ENCODE measurements around the gene OR1F1.
"Not testable (repeated sequence)": the region's sequence is repeated elsewhere in the genome, so short reads cannot be mapped to it uniquely, and the experiment has no call there.

OR1F1 gene

GRCh38 chr16:3173892-3174617 is 13.9 kb upstream of the OR1F1 start:
- DNase-seq, result peak in 2 of 3 donors; percentile 56 to 68

GRCh38 chr16:3174618-3175148 is 13.3 kb upstream of the OR1F1 start:
- POLR2A ChIA-PET, result no interaction called here
- H3K36me3 ChIP-seq (ENCODE audit: control insufficient read depth in 4 of 4, insufficient read depth in 4 of 4, low read length in 3 of 4), result no peaks in the 10 kb centered on the region
- H3K27ac ChIP-seq (ENCODE audit: insufficient read depth in 1 of 2, low read depth in 1 of 2, low read length in 2 of 2, poor library complexity in 1 of 2, severe bottlenecking in 2 of 2), result no peak overlapping the region
- CTCF ChIA-PET, result interaction anchor here (0.8 to 1.2 kb wide), 5 partner anchors 17 to 289 kb away, joined by 3 read pairs; no protein-coding TSS in a partner anchor
- 13% methylated on average over 19 of the region's 28 CpGs for WGBS (ENCODE audit: insufficient coverage)
- H3K27me3 ChIP-seq (replicated peaks in 2 of 5; ENCODE audit: control insufficient read depth in 4 of 5, insufficient read depth in 5 of 5, low read length in 4 of 5), result peaks cover 5 to 98% (median 47%) of the 10 kb centered on the region in 5 experiments
- peak overlapping the region in 2 of 7 experiments; percentile 6 to 9 for H3K4me3 ChIP-seq (ENCODE audit: control insufficient read depth in 1 of 7, extremely low read depth in 1 of 7, insufficient read depth in 4 of 7, low read depth in 2 of 7, low read length in 6 of 7)
- no peak for DNase-seq
- H3K9me3 ChIP-seq (ENCODE audit: control extremely low read depth in 1 of 5, control insufficient read depth in 4 of 5, insufficient read depth in 2 of 5, low read depth in 1 of 5, low read length in 4 of 5), result peaks cover 0 to 3% (median 0%) of the 10 kb centered on the region in 5 experiments
- peaks cover 0 to 37% (median 33%) of the 10 kb centered on the region in 4 experiments for H3K4me1 ChIP-seq (ENCODE audit: control extremely low read depth in 1 of 4, control insufficient read depth in 4 of 4, insufficient read depth in 4 of 4, low read length in 3 of 4)

More at GRCh38 chr16:3173892-3174617, 13.9 kb upstream of the OR1F1 start:
- Histone ChIP-seq H3K4me1 (ENCODE audit: control extremely low read depth in 1 of 4, control insufficient read depth in 4 of 4, insufficient read depth in 4 of 4, low read length in 3 of 4) (peaks cover 0 to 37% (median 33%) of the 10 kb centered on the region in 4 experiments), H3K36me3 (ENCODE audit: control insufficient read depth in 4 of 4, insufficient read depth in 4 of 4, low read length in 3 of 4) (no peaks in the 10 kb centered on the region), H3K4me3 (ENCODE audit: control insufficient read depth in 1 of 7, extremely low read depth in 1 of 7, insufficient read depth in 4 of 7, low read depth in 2 of 7, low read length in 6 of 7) (peak overlapping the region in 3 of 7 experiments; percentile 6 to 47 (median 9)), H3K27ac (ENCODE audit: insufficient read depth in 1 of 2, low read depth in 1 of 2, low read length in 2 of 2, poor library complexity in 1 of 2, severe bottlenecking in 2 of 2) (no peak overlapping the region), H3K27me3 (replicated peaks in 2 of 5; ENCODE audit: control insufficient read depth in 4 of 5, insufficient read depth in 5 of 5, low read length in 4 of 5) (peaks cover 5 to 98% (median 51%) of the 10 kb centered on the region in 5 experiments), H3K9me3 (ENCODE audit: control extremely low read depth in 1 of 5, control insufficient read depth in 4 of 5, insufficient read depth in 2 of 5, low read depth in 1 of 5, low read length in 4 of 5) (peaks cover 0 to 3% (median 0%) of the 10 kb centered on the region in 5 experiments)
- 4% methylated on average over 17 of the region's 24 CpGs for WGBS (ENCODE audit: insufficient coverage)
- POLR2A ChIA-PET, result no interaction called here
- CTCF ChIA-PET, result interaction anchor here (0.8 to 1.5 kb wide), 5 partner anchors 11 to 289 kb away, joined by 3 to 4 read pairs (median 3); no protein-coding TSS in a partner anchor

- peaks cover 0 to 3% (median 0%) of the 10 kb centered on the region in 5 experiments for H3K9me3 ChIP-seq (ENCODE audit: control extremely low read depth in 1 of 5, control insufficient read depth in 4 of 5, insufficient read depth in 2 of 5, low read depth in 1 of 5, low read length in 4 of 5)
- POLR2A ChIA-PET, result no interaction called here
- H3K4me3 ChIP-seq (ENCODE audit: control insufficient read depth in 1 of 7, extremely low read depth in 1 of 7, insufficient read depth in 4 of 7, low read depth in 2 of 7, low read length in 6 of 7), result no peak overlapping the region
- no peaks in the 10 kb centered on the region for H3K36me3 ChIP-seq (ENCODE audit: control insufficient read depth in 4 of 4, insufficient read depth in 4 of 4, low read length in 3 of 4)
- WGBS (ENCODE audit: insufficient coverage), result 11% methylated on average over 37 of the region's 39 CpGs
- peaks cover 0 to 33% (median 31%) of the 10 kb centered on the region in 4 experiments for H3K4me1 ChIP-seq (ENCODE audit: control extremely low read depth in 1 of 4, control insufficient read depth in 4 of 4, insufficient read depth in 4 of 4, low read length in 3 of 4)
- peak in 1 of 3 donors; percentile 33 for DNase-seq
- peaks cover 5 to 98% (median 44%) of the 10 kb centered on the region in 5 experiments for H3K27me3 ChIP-seq (replicated peaks in 2 of 5; ENCODE audit: control insufficient read depth in 4 of 5, insufficient read depth in 5 of 5, low read length in 4 of 5)
- no peak overlapping the region for H3K27ac ChIP-seq (ENCODE audit: insufficient read depth in 1 of 2, low read depth in 1 of 2, low read length in 2 of 2, poor library complexity in 1 of 2, severe bottlenecking in 2 of 2)
- CTCF ChIA-PET, result interaction anchor here (1.2 kb wide), 2 partner anchors 25 to 45 kb away, joined by 3 read pairs; no protein-coding TSS in a partner anchor
These were observed 12.6 kb upstream of the OR1F1 start for GRCh38 chr16:3175157-3176093.

- Histone ChIP-seq H3K9me3 (ENCODE audit: control extremely low read depth in 1 of 5, control insufficient read depth in 4 of 5, insufficient read depth in 2 of 5, low read depth in 1 of 5, low read length in 4 of 5) (peaks cover 0 to 3% (median 0%) of the 10 kb centered on the region in 5 experiments), H3K36me3 (ENCODE audit: control insufficient read depth in 4 of 4, insufficient read depth in 4 of 4, low read length in 3 of 4) (no peaks in the 10 kb centered on the region), H3K4me1 (ENCODE audit: control extremely low read depth in 1 of 4, control insufficient read depth in 4 of 4, insufficient read depth in 4 of 4, low read length in 3 of 4) (peaks cover 0 to 19% (median 18%) of the 10 kb centered on the region in 4 experiments), H3K27me3 (replicated peaks in 2 of 5; ENCODE audit: control insufficient read depth in 4 of 5, insufficient read depth in 5 of 5, low read length in 4 of 5) (peaks cover 9 to 100% (median 48%) of the 10 kb centered on the region in 5 experiments), H3K27ac (ENCODE audit: insufficient read depth in 1 of 2, low read depth in 1 of 2, low read length in 2 of 2, poor library complexity in 1 of 2, severe bottlenecking in 2 of 2) (no peak overlapping the region), H3K4me3 (ENCODE audit: control insufficient read depth in 1 of 7, extremely low read depth in 1 of 7, insufficient read depth in 4 of 7, low read depth in 2 of 7, low read length in 6 of 7) (no peak overlapping the region)
- no peak for DNase-seq
- 84% methylated on average over 6 of the region's 8 CpGs for WGBS (ENCODE audit: insufficient coverage)
- ChIA-PET CTCF (interaction anchor here (1.0 to 2.5 kb wide), 3 partner anchors 9 to 22 kb away, joined by 3 to 6 read pairs (median 6); no protein-coding TSS in a partner anchor), POLR2A (no interaction called here)
These were observed 8.4 kb upstream of the OR1F1 start for GRCh38 chr16:3179651-3180050.

GRCh38 chr16:3180445-3180878 is 7.5 kb upstream of the OR1F1 start:
- ChIA-PET POLR2A (no interaction called here), CTCF (interaction anchor here (1.6 to 2.5 kb wide), 2 partner anchors 10 to 13 kb away, joined by 6 read pairs; no protein-coding TSS in a partner anchor)
- Histone ChIP-seq H3K27ac (ENCODE audit: insufficient read depth in 1 of 2, low read depth in 1 of 2, low read length in 2 of 2, poor library complexity in 1 of 2, severe bottlenecking in 2 of 2) (no peak overlapping the region), H3K4me1 (ENCODE audit: control extremely low read depth in 1 of 4, control insufficient read depth in 4 of 4, insufficient read depth in 4 of 4, low read length in 3 of 4) (peaks cover 0 to 16% (median 15%) of the 10 kb centered on the region in 4 experiments), H3K9me3 (ENCODE audit: control extremely low read depth in 1 of 5, control insufficient read depth in 4 of 5, insufficient read depth in 2 of 5, low read depth in 1 of 5, low read length in 4 of 5) (peaks cover 0 to 3% (median 0%) of the 10 kb centered on the region in 5 experiments), H3K36me3 (ENCODE audit: control insufficient read depth in 4 of 4, insufficient read depth in 4 of 4, low read length in 3 of 4) (no peaks in the 10 kb centered on the region), H3K4me3 (ENCODE audit: control insufficient read depth in 1 of 7, extremely low read depth in 1 of 7, insufficient read depth in 4 of 7, low read depth in 2 of 7, low read length in 6 of 7) (no peak overlapping the region), H3K27me3 (replicated peaks in 2 of 5; ENCODE audit: control insufficient read depth in 4 of 5, insufficient read depth in 5 of 5, low read length in 4 of 5) (peaks cover 9 to 98% (median 43%) of the 10 kb centered on the region in 5 experiments)
- WGBS (ENCODE audit: insufficient coverage), result 16% methylated on average over 20 of the region's 21 CpGs
- DNase-seq, result no peak

- H3K4me1 ChIP-seq (ENCODE audit: control extremely low read depth in 1 of 4, control insufficient read depth in 4 of 4, insufficient read depth in 4 of 4, low read length in 3 of 4), result peaks cover 0 to 16% (median 15%) of the 10 kb centered on the region in 4 experiments
- H3K27ac ChIP-seq (ENCODE audit: insufficient read depth in 1 of 2, low read depth in 1 of 2, low read length in 2 of 2, poor library complexity in 1 of 2, severe bottlenecking in 2 of 2); CTCF ChIA-PET; H3K36me3 ChIP-seq (ENCODE audit: control insufficient read depth in 4 of 4, insufficient read depth in 4 of 4, low read length in 3 of 4); POLR2A ChIA-PET; DNase-seq; H3K9me3 ChIP-seq (ENCODE audit: control extremely low read depth in 1 of 5, control insufficient read depth in 4 of 5, insufficient read depth in 2 of 5, low read depth in 1 of 5, low read length in 4 of 5): not testable (repeated sequence)
- WGBS (ENCODE audit: insufficient coverage), result 41% methylated on average over 4 of the region's 8 CpGs
- H3K27me3 ChIP-seq (replicated peaks in 2 of 5; ENCODE audit: control insufficient read depth in 4 of 5, insufficient read depth in 5 of 5, low read length in 4 of 5), result peaks cover 7 to 98% (median 39%) of the 10 kb centered on the region in 5 experiments
- peak overlapping the region in 2 of 7 experiments; percentile 46 to 57 for H3K4me3 ChIP-seq (ENCODE audit: control insufficient read depth in 1 of 7, extremely low read depth in 1 of 7, insufficient read depth in 4 of 7, low read depth in 2 of 7, low read length in 6 of 7)
These were observed 5.8 kb upstream of the OR1F1 start for GRCh38 chr16:3182293-3182607.
